PC-9 (cell line): ENCODE results near the gene MYO1A. TPM values are rescaled to one million over a fixed set of nuclear protein-coding genes. Genes with fewer than 3 reads are reported as not detected.
A peak's percentile ranks its signal among the peaks of the same experiment; 100 is the strongest.
"Not testable (repeated sequence)": the region's sequence is repeated elsewhere in the genome, so short reads cannot be mapped to it uniquely, and the experiment has no call there.

Experiments used
- BruUV-seq: library from RNA; stranded (reverse); fragments of 400-500 nt; replicated peaks from 2 replicates; lab custom pipeline; 2021; lab: Mats Ljungman, UMichigan
- CTCF ChIA-PET: fragments of 300-600 bp; sonication (Branson Sonifier 250); formaldehyde crosslinking; loops from one replicate; lab custom pipeline; 2022; ENCODE audit warnings: antibody characterized with exemption; lab: Charles Lee
- POLR2A ChIA-PET: fragments of 300-600 bp; sonication (Branson Sonifier 250); formaldehyde crosslinking; loops from one replicate; lab custom pipeline; 2022; ENCODE audit warnings: antibody characterized with exemption; ENCODE audit not compliant: unreplicated experiment; lab: Charles Lee
- DNase-seq, 2 experiments: peaks; one replicate each; pipeline versions ENCODE4 v3.0.0 to v3.0.0-alpha.2; 2015 to 2022; ENCODE audit warnings: mixed read lengths in 1 of 2
- H2AFZ ChIP-seq: fragments of 200-600 bp; sonication (generic); 2 replicates; pipeline ENCODE4 v1.8.1; 2017; ENCODE audit warnings: antibody characterized with exemption
- H3F3A ChIP-seq: fragments of 200-600 bp; sonication (generic); 2 replicates; pipeline ENCODE4 v1.8.1; 2017; ENCODE audit warnings: antibody characterized with exemption, mild to moderate bottlenecking, low read depth; ENCODE audit not compliant: insufficient read depth
- H3K27ac ChIP-seq: fragments of 200-600 bp; sonication (generic); 2 replicates; pipeline ENCODE4 v1.6.1; 2016; ENCODE audit warnings: mixed run types
- H3K27me3 ChIP-seq: fragments of 200-600 bp; sonication (generic); 2 replicates; pipeline ENCODE4 v1.6.1; 2016; ENCODE audit warnings: low read depth, mixed run types; ENCODE audit not compliant: insufficient read depth
- H3K36me3 ChIP-seq: fragments of 200-600 bp; sonication (generic); 2 replicates; pipeline ENCODE4 v1.6.1; 2016; ENCODE audit warnings: low read depth, mixed run types
- H3K4me1 ChIP-seq: fragments of 200-600 bp; sonication (generic); replicated peaks from 2 replicates; pipeline ENCODE4 v1.6.1; 2016; ENCODE audit warnings: mixed run types; ENCODE audit not compliant: insufficient read depth
- H3K4me2 ChIP-seq: fragments of 200-600 bp; sonication (generic); 2 replicates; pipeline ENCODE4 v1.6.1; 2017; ENCODE audit warnings: mixed run types
- H3K4me3 ChIP-seq: fragments of 200-600 bp; sonication (generic); 2 replicates; pipeline ENCODE4 v1.6.1; 2016; ENCODE audit warnings: mixed run types
- H3K79me2 ChIP-seq: fragments of 200-600 bp; sonication (generic); 2 replicates; pipeline ENCODE4 v1.6.1; 2017; ENCODE audit warnings: low read depth, mixed run types
- H3K9me2 ChIP-seq: fragments of 200-600 bp; sonication (generic); 2 replicates; pipeline ENCODE4 v1.8.1; 2017; ENCODE audit warnings: mild to moderate bottlenecking; ENCODE audit not compliant: insufficient read depth
- H3K9me3 ChIP-seq: fragments of 200-600 bp; sonication (generic); 2 replicates; pipeline ENCODE4 v1.8.1; 2016; ENCODE audit warnings: low read depth; ENCODE audit not compliant: insufficient read depth
- H4K20me1 ChIP-seq: fragments of 200-600 bp; sonication (generic); 2 replicates; pipeline ENCODE4 v1.8.1; 2017; ENCODE audit not compliant: insufficient read depth
- CTCF ChIP-seq: fragments of 200-600 bp; sonication (generic); conservative IDR thresholded peaks from 2 replicates; pipeline ENCODE4 v1.6.1; 2017; ENCODE audit warnings: mixed run types, antibody characterized with exemption, mild to moderate bottlenecking, moderate library complexity
- EZH2 ChIP-seq: fragments of 200-600 bp; sonication (generic); IDR thresholded peaks from 2 replicates; pipeline ENCODE4 v1.8.0; 2017; ENCODE audit warnings: antibody characterized with exemption, low read depth
- intact Hi-C: fragments of 100-400 bp; cut with micrococcal nuclease; formaldehyde crosslinking; loops from one replicate; pipeline ENCODE4 v1.10.0; 2022; ENCODE audit not compliant: unreplicated experiment
- total RNA-seq: library from RNA; stranded (reverse); gene quantifications from 2 replicates; pipeline ENCODE4 v1.2.3, GENCODE V29; 2021

MYO1A gene
- total RNA-seq, 1 experiment from 2014 or later, result not detected

GRCh38 chr12:57019983-57020719, 29.8 kb downstream of the MYO1A start:
- H3F3A ChIP-seq, result no peaks in the 10 kb centered on the region
- no peaks in the 10 kb centered on the region for H4K20me1 ChIP-seq
- CTCF ChIA-PET, result interaction anchor here (0.6 kb wide), 1 partner anchor 386 kb away, joined by 6 read pairs; no protein-coding TSS in a partner anchor
- no peak for DNase-seq
- no peaks in the 10 kb centered on the region for H3K9me3 ChIP-seq
- no peak overlapping the region for H2AFZ ChIP-seq
- no TSS peak for BruUV-seq
- no peak overlapping the region for H3K27ac ChIP-seq
- no peaks in the 10 kb centered on the region for H3K9me2 ChIP-seq
- H3K36me3 ChIP-seq, result no peaks in the 10 kb centered on the region
- TF ChIP-seq EZH2, result no peak
- no peak for TF ChIP-seq CTCF
- H3K4me1 ChIP-seq, result peaks cover 10% of the 10 kb centered on the region
- no peak overlapping the region for H3K4me3 ChIP-seq
- no peaks in the 10 kb centered on the region for H3K79me2 ChIP-seq
- intact Hi-C loops, result no loop called here
- POLR2A ChIA-PET, result interaction anchor here (0.7 kb wide), 1 partner anchor 80 kb away, joined by 3 read pairs; no protein-coding TSS in a partner anchor
- H3K27me3 ChIP-seq, result peaks cover 13% of the 10 kb centered on the region
- no peak overlapping the region for H3K4me2 ChIP-seq

GRCh38 chr12:57018906-57019305, 31.0 kb downstream of the MYO1A start:
- BruUV-seq, result no TSS peak
- Histone ChIP-seq H3K9me2 (no peaks in the 10 kb centered on the region), H2AFZ (0 out of 2 replicates have a peak overlapping the region, but pooled peaks have one; percentile 37), H3K27ac (peak overlapping the region; percentile 16; the same call in 1 of the 2 replicates), H3K27me3 (peaks cover 25% of the 10 kb centered on the region), H3K4me1 (peaks cover 10% of the 10 kb centered on the region), H4K20me1 (no peaks in the 10 kb centered on the region), H3K79me2 (no peaks in the 10 kb centered on the region), H3K4me2 (peak overlapping the region; percentile 26), H3K36me3 (no peaks in the 10 kb centered on the region), H3K9me3 (no peaks in the 10 kb centered on the region), H3K4me3 (no peak overlapping the region), H3F3A (no peaks in the 10 kb centered on the region)
- intact Hi-C loops, result no loop called here
- TF ChIP-seq EZH2 (no peak), CTCF (no peak)
- CTCF ChIA-PET, result no interaction called here
- DNase-seq, result no peak
- POLR2A ChIA-PET, result no interaction called here

DNA sequence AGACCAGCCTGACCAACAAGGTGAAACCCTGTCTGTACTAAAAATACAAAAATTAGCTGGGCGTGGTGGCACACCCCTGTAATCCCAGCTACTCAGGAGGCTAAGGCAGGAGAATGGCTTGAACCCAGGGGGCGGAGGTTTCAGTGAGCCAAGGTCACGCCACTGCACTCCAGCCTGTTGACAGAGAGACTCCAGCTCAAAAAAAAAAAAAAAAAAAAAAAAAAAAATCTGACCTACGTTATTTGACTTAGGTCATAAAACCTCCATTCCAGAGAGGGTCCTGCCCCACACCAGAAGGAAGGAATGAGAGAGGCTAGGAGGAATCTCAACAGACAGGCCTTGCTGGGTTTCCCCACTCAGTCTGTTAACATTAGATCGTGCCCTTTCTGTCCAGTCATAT, 31.6 kb downstream of the MYO1A start:
- H3K4me1 ChIP-seq, result peaks cover 10% of the 10 kb centered on the region
- CTCF ChIA-PET, result interaction anchor here (0.6 to 0.7 kb wide), 5 partner anchors 25 to 513 kb away, joined by 3 to 15 read pairs (median 3); no protein-coding TSS in a partner anchor
- H3K9me2 ChIP-seq, H3K79me2 ChIP-seq, intact Hi-C loops, BruUV-seq, H3K9me3 ChIP-seq, H3K4me3 ChIP-seq, H3K36me3 ChIP-seq, H2AFZ ChIP-seq, H3F3A ChIP-seq, H4K20me1 ChIP-seq: not testable (repeated sequence)
- 0 out of 2 replicates have a peak overlapping the region, but pooled peaks have one; percentile 16 for H3K27ac ChIP-seq
- peak overlapping the region; percentile 26 for H3K4me2 ChIP-seq
- peaks cover 31% of the 10 kb centered on the region for H3K27me3 ChIP-seq
- DNase-seq, result peak; percentile 23 to 53
- POLR2A ChIA-PET, result interaction anchor here (0.6 kb wide), 1 partner anchor 253 kb away, joined by 3 read pairs; no protein-coding TSS in a partner anchor
